Breast epithelium (tissue), 3 donors: ENCODE results near the gene SKAP1.

Source experiments
- CTCF ChIP-seq, 3 donors: fragments of 450-650 bp; IDR thresholded peaks; one replicate each; pipeline ENCODE4 v1.5.1; 2016 to 2017; ENCODE audit warnings: antibody characterized with exemption in 3 of 3, mild to moderate bottlenecking in 3 of 3, moderate library complexity in 3 of 3
- POLR2A ChIP-seq: fragments of 450-650 bp; IDR thresholded peaks from one replicate; pipeline ENCODE4 v1.6.1; 2016; ENCODE audit warnings: antibody characterized with exemption, mild to moderate bottlenecking, moderate library complexity

GRCh38 chr17:48406936-48407567 is 23.0 kb downstream of the SKAP1 start:
- TF ChIP-seq CTCF (IDR thresholded peaks at IDR 0.05), result no peak
- no peak for TF ChIP-seq POLR2A
